GM23248 (cell line): ENCODE results near the gene FASLG. TPM values are rescaled to one million over a fixed set of nuclear protein-coding genes. Genes with fewer than 3 reads are reported as not detected.

Experiments used
- DNase-seq: peaks from one replicate; pipeline ENCODE4 v3.0.0-alpha.2; 2015
- H2AFZ ChIP-seq: fragments of 200-600 bp; sonication (generic); 2 replicates; pipeline ENCODE4 v1.6.1; 2016; ENCODE audit warnings: antibody characterized with exemption
- H3F3A ChIP-seq: fragments of 200-600 bp; sonication (generic); 2 replicates; pipeline ENCODE4 v1.6.1; 2016; ENCODE audit warnings: mild to moderate bottlenecking, antibody characterized with exemption, mixed run types; ENCODE audit not compliant: insufficient read depth
- H3K27ac ChIP-seq: fragments of 200-600 bp; sonication (generic); 2 replicates; pipeline ENCODE4 v1.5.1; 2016; ENCODE audit warnings: mild to moderate bottlenecking
- H3K27me3 ChIP-seq: fragments of 200-600 bp; sonication (generic); replicated peaks from 2 replicates; pipeline ENCODE4 v1.6.1; 2016; ENCODE audit warnings: mild to moderate bottlenecking; ENCODE audit not compliant: insufficient read depth
- H3K36me3 ChIP-seq: fragments of 200-600 bp; sonication (generic); 2 replicates; pipeline ENCODE4 v1.6.1; 2016; ENCODE audit warnings: low read depth, mild to moderate bottlenecking
- H3K4me1 ChIP-seq: fragments of 200-600 bp; sonication (generic); 2 replicates; pipeline ENCODE4 v1.6.1; 2016; ENCODE audit warnings: mild to moderate bottlenecking; ENCODE audit not compliant: insufficient read depth
- H3K4me2 ChIP-seq: fragments of 200-600 bp; sonication (generic); one replicate; pipeline ENCODE4 v1.6.1; 2016; ENCODE audit warnings: mild to moderate bottlenecking; ENCODE audit not compliant: unreplicated experiment
- H3K4me3 ChIP-seq: fragments of 200-600 bp; sonication (generic); 2 replicates; pipeline ENCODE4 v1.5.1; 2016; ENCODE audit warnings: mild to moderate bottlenecking
- H3K79me2 ChIP-seq: fragments of 200-600 bp; sonication (generic); 2 replicates; pipeline ENCODE4 v1.6.1; 2016; ENCODE audit warnings: mild to moderate bottlenecking; ENCODE audit not compliant: insufficient read depth
- H3K9ac ChIP-seq: fragments of 200-600 bp; sonication (generic); 2 replicates; pipeline ENCODE4 v1.6.1; 2016; ENCODE audit warnings: mild to moderate bottlenecking
- H3K9me2 ChIP-seq: fragments of 200-600 bp; sonication (generic); 2 replicates; pipeline ENCODE4 v1.6.1; 2016; ENCODE audit warnings: mixed run types, mild to moderate bottlenecking, moderate library complexity; ENCODE audit not compliant: insufficient read depth
- H3K9me3 ChIP-seq: fragments of 200-600 bp; sonication (generic); one replicate; pipeline ENCODE4 v1.6.1; 2017; ENCODE audit warnings: low read depth
- H4K20me1 ChIP-seq: fragments of 200-600 bp; sonication (generic); 2 replicates; pipeline ENCODE4 v1.6.0; 2016; ENCODE audit not compliant: insufficient read depth
- EZH2 ChIP-seq: fragments of 200-600 bp; sonication (generic); IDR thresholded peaks from 2 replicates; pipeline ENCODE4 v1.6.1; 2018; ENCODE audit warnings: antibody characterized with exemption, mild to moderate bottlenecking; ENCODE audit not compliant: insufficient read depth, poor library complexity, severe bottlenecking
- EZH2phosphoT487 ChIP-seq: fragments of 200-600 bp; sonication (generic); IDR thresholded peaks from 2 replicates; pipeline ENCODE4 v1.6.1; 2018; ENCODE audit warnings: antibody characterized with exemption, moderate library complexity, mild to moderate bottlenecking, low read depth; ENCODE audit not compliant: insufficient read depth
- WGBS, 2 experiments: methylation state at CpG; one replicate each; pipeline ENCODE4 v1.1.6; 2015 to 2017; ENCODE audit warnings: low lambda C conversion rate in 2 of 2, low coverage in 1 of 2; ENCODE audit errors: missing lambda C conversion rate in 2 of 2; 5-methylcytosine and 5-hydroxymethylcytosine counted together
- in situ Hi-C: fragments of 300-500 bp; cut with MboI; formaldehyde crosslinking; loops from 2 replicates; pipeline ENCODE4 v1.15.0; 2020
- polyA plus RNA-seq: library from polyadenylated mRNA; unstranded; fragments of >200 nt; fragmentation: Nextera tagmentation; extraction: Ambion mirVana; gene quantifications from 2 replicates; pipeline ENCODE4 v1.2.1, GENCODE V29; 2016
- total RNA-seq: library from RNA; depleted of rRNA; stranded (reverse); fragments of >200 nt; shearing (Covaris generic); gene quantifications from 2 replicates; pipeline ENCODE4 v1.2.3, GENCODE V29; 2014

The FASLG gene
- total and polyA plus RNA-seq, 2 experiments from 2014 or later: not detected

- H3K4me3 ChIP-seq: no peak overlapping the region
- H3F3A ChIP-seq: peaks cover 24% of the 10 kb centered on the region; the same call in 1 of the 2 replicates
- WGBS, 2 experiments: 42 to 47% methylated on average over 4 of the region's 4 CpGs
- no peak for DNase-seq
- H3K9me3 ChIP-seq: no peaks in the 10 kb centered on the region
- no peaks in the 10 kb centered on the region for H3K27me3 ChIP-seq
- no peaks in the 10 kb centered on the region for H3K36me3 ChIP-seq
- in situ Hi-C loops: no loop called here
- no peak overlapping the region for H3K9ac ChIP-seq
- peaks cover 17% of the 10 kb centered on the region for H3K4me1 ChIP-seq
- H3K9me2 ChIP-seq: peaks cover 6% of the 10 kb centered on the region; the same call in 1 of the 2 replicates
- TF ChIP-seq EZH2phosphoT487: no peak
- no peak for TF ChIP-seq EZH2
- H2AFZ ChIP-seq: peak overlapping the region; percentile 39
- no peak overlapping the region for H3K4me2 ChIP-seq
- H3K79me2 ChIP-seq: no peaks in the 10 kb centered on the region
- H3K27ac ChIP-seq: no peak overlapping the region
- H4K20me1 ChIP-seq: no peaks in the 10 kb centered on the region
Observed at GRCh38 chr1:172697534-172698002, 38.7 kb downstream of the FASLG start.

GRCh38 chr1:172698224-172698623 lies 39.3 kb downstream of the FASLG start:
- H3K9me2 ChIP-seq: peaks cover 6% of the 10 kb centered on the region; the same call in 1 of the 2 replicates
- H3K4me2 ChIP-seq: no peak overlapping the region
- no peaks in the 10 kb centered on the region for H3K79me2 ChIP-seq
- no peaks in the 10 kb centered on the region for H3K9me3 ChIP-seq
- in situ Hi-C loops: no loop called here
- H4K20me1 ChIP-seq: no peaks in the 10 kb centered on the region
- peak; percentile 13 for DNase-seq
- H3F3A ChIP-seq: peaks cover 24% of the 10 kb centered on the region; the same call in 1 of the 2 replicates
- no peak overlapping the region for H3K27ac ChIP-seq
- no peaks in the 10 kb centered on the region for H3K36me3 ChIP-seq
- H3K4me3 ChIP-seq: no peak overlapping the region
- H3K9ac ChIP-seq: no peak overlapping the region
- H3K27me3 ChIP-seq: no peaks in the 10 kb centered on the region
- H2AFZ ChIP-seq: peak overlapping the region; percentile 39; the same call in 1 of the 2 replicates
- no peak for TF ChIP-seq EZH2phosphoT487
- no peak for TF ChIP-seq EZH2
- 77 to 78% methylated on average over 2 of the region's 2 CpGs for WGBS, 2 experiments
- peaks cover 17% of the 10 kb centered on the region for H3K4me1 ChIP-seq

DNA sequence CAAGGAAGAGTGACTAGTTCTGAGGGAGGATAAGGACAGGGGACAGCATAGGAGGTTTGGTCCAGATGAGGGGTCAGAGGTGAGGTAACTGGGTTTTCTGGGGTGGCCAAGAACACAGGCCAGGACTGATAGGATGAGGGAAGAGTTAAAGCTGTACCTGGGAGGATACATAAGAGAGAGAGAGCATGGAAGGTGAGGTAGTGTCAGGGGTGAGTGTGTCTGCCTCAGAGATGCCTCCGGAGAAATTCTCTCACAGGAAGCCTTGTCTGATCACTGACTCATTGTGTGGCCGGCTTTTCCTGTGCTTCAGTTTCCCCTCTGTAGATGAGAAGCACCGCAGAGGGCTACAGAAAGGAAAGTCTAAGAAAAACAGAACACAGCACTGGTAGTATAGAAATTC lies 40.2 kb downstream of the FASLG start:
- peak overlapping the region; percentile 47 for H2AFZ ChIP-seq
- no peak overlapping the region for H3K4me3 ChIP-seq
- peak overlapping the region; percentile 71 for H3K4me2 ChIP-seq
- H3K9ac ChIP-seq: no peak overlapping the region
- peaks cover 24% of the 10 kb centered on the region; the same call in 1 of the 2 replicates for H3F3A ChIP-seq
- DNase-seq: peak; percentile 79
- no peaks in the 10 kb centered on the region for H3K79me2 ChIP-seq
- peaks cover 17% of the 10 kb centered on the region for H3K4me1 ChIP-seq
- WGBS, 2 experiments: 1 to 3% methylated on average over 3 of the region's 3 CpGs
- H3K36me3 ChIP-seq: no peaks in the 10 kb centered on the region
- 0 out of 2 replicates have a peak overlapping the region, but pooled peaks have one; percentile 11 for H3K27ac ChIP-seq
- TF ChIP-seq EZH2: no peak
- no peak for TF ChIP-seq EZH2phosphoT487
- no peaks in the 10 kb centered on the region for H3K27me3 ChIP-seq
- no peaks in the 10 kb centered on the region for H3K9me3 ChIP-seq
- H3K9me2 ChIP-seq: peaks cover 6% of the 10 kb centered on the region; the same call in 1 of the 2 replicates
- no peaks in the 10 kb centered on the region for H4K20me1 ChIP-seq
- in situ Hi-C loops: no loop called here

- peak overlapping the region; percentile 47 for H2AFZ ChIP-seq
- H3K79me2 ChIP-seq: no peaks in the 10 kb centered on the region
- peak overlapping the region; percentile 71 for H3K4me2 ChIP-seq
- TF ChIP-seq EZH2: no peak
- no peak for TF ChIP-seq EZH2phosphoT487
- DNase-seq: peak; percentile 17
- 0 out of 2 replicates have a peak overlapping the region, but pooled peaks have one; percentile 11 for H3K27ac ChIP-seq
- H3K9me3 ChIP-seq: no peaks in the 10 kb centered on the region
- H3K9me2 ChIP-seq: peaks cover 6% of the 10 kb centered on the region; the same call in 1 of the 2 replicates
- no peak overlapping the region for H3K9ac ChIP-seq
- H3K4me3 ChIP-seq: no peak overlapping the region
- H4K20me1 ChIP-seq: no peaks in the 10 kb centered on the region
- H3F3A ChIP-seq: peaks cover 24% of the 10 kb centered on the region; the same call in 1 of the 2 replicates
- H3K27me3 ChIP-seq: no peaks in the 10 kb centered on the region
- WGBS, 2 experiments: 28 to 40% methylated on average over 4 of the region's 4 CpGs
- in situ Hi-C loops: loop anchor here (25.0 kb wide), 1 partner anchor 687 kb away; no protein-coding TSS in a partner anchor
- H3K4me1 ChIP-seq: peaks cover 17% of the 10 kb centered on the region
- H3K36me3 ChIP-seq: no peaks in the 10 kb centered on the region
Observed at GRCh38 chr1:172699695-172700227, 40.9 kb downstream of the FASLG start.
